Measurements from ENCODE around the gene MTX1.
"Not testable (repeated sequence)": the region's sequence is repeated elsewhere in the genome, so short reads cannot be mapped to it uniquely, and the experiment has no call there.

The MTX1 gene

GRCh38 chr1:155167166-155168104 lies 41.1 kb upstream of the MTX1 start:
- TF ChIP-seq CTCF (IDR thresholded peaks at IDR 0.05; ENCODE audit: extremely low read depth, insufficient read depth, missing control alignments) = peak; percentile 91
- in situ Hi-C loops (cut with MboI; ENCODE audit: low pct_unique_long_range_greater_than_20kb, low sequenced_read_pairs, unreplicated experiment) = loop anchor here (5.0 kb wide), 1 partner anchor 75 kb away; no protein-coding TSS in a partner anchor
- DNase-seq (ENCODE audit: low spot score) = peak; percentile 79

GRCh38 chr1:155168105-155168445 lies 40.4 kb upstream of the MTX1 start:
- in situ Hi-C loops (cut with MboI; ENCODE audit: low pct_unique_long_range_greater_than_20kb, low sequenced_read_pairs, unreplicated experiment) = loop anchor here (5.0 kb wide), 1 partner anchor 76 kb away; no protein-coding TSS in a partner anchor

GRCh38 chr1:155168456-155169210 lies 39.9 kb upstream of the MTX1 start:
- in situ Hi-C loops (cut with MboI; ENCODE audit: low pct_unique_long_range_greater_than_20kb, low sequenced_read_pairs, unreplicated experiment) = loop anchor here (5.0 kb wide), 1 partner anchor 76 kb away; no protein-coding TSS in a partner anchor
- TF ChIP-seq CTCF (IDR thresholded peaks at IDR 0.05; ENCODE audit: extremely low read depth, insufficient read depth, missing control alignments) = no peak
- DNase-seq (ENCODE audit: low spot score) = no peak

More at GRCh38 chr1:155168105-155168445, 40.4 kb upstream of the MTX1 start:
- DNase-seq (ENCODE audit: low spot score) = not testable (repeated sequence)

- no peak for TF ChIP-seq CTCF (IDR thresholded peaks at IDR 0.05; ENCODE audit: extremely low read depth, insufficient read depth, missing control alignments)
- no peak for DNase-seq (ENCODE audit: low spot score)
- in situ Hi-C loops (cut with MboI; ENCODE audit: low pct_unique_long_range_greater_than_20kb, low sequenced_read_pairs, unreplicated experiment) = loop anchor here (5.0 kb wide), 1 partner anchor 77 kb away; no protein-coding TSS in a partner anchor
Measured at GRCh38 chr1:155169541-155169940, 39.0 kb upstream of the MTX1 start.

- no peak for DNase-seq (ENCODE audit: low spot score)
- TF ChIP-seq CTCF (IDR thresholded peaks at IDR 0.05; ENCODE audit: extremely low read depth, insufficient read depth, missing control alignments) = no peak
- in situ Hi-C loops (cut with MboI; ENCODE audit: low pct_unique_long_range_greater_than_20kb, low sequenced_read_pairs, unreplicated experiment) = no loop called here
Measured at GRCh38 chr1:155170101-155170785, 38.3 kb upstream of the MTX1 start.

GRCh38 chr1:155170806-155171205 lies 37.7 kb upstream of the MTX1 start:
- no peak for DNase-seq (ENCODE audit: low spot score)
- no peak for TF ChIP-seq CTCF (IDR thresholded peaks at IDR 0.05; ENCODE audit: extremely low read depth, insufficient read depth, missing control alignments)
- in situ Hi-C loops (cut with MboI; ENCODE audit: low pct_unique_long_range_greater_than_20kb, low sequenced_read_pairs, unreplicated experiment) = no loop called here

Data from GM13977 (cell line).